GM19351 (cell line): Measurements from ENCODE around the gene PEX11B.

Source experiments
- ATAC-seq: cut with Tn5 transposase; IDR thresholded peaks from one replicate; pipeline ENCODE4 v1.9.1; 2021; ENCODE audit warnings: mild to moderate bottlenecking, moderate library complexity; ENCODE audit not compliant: unreplicated experiment

PEX11B gene

DNA sequence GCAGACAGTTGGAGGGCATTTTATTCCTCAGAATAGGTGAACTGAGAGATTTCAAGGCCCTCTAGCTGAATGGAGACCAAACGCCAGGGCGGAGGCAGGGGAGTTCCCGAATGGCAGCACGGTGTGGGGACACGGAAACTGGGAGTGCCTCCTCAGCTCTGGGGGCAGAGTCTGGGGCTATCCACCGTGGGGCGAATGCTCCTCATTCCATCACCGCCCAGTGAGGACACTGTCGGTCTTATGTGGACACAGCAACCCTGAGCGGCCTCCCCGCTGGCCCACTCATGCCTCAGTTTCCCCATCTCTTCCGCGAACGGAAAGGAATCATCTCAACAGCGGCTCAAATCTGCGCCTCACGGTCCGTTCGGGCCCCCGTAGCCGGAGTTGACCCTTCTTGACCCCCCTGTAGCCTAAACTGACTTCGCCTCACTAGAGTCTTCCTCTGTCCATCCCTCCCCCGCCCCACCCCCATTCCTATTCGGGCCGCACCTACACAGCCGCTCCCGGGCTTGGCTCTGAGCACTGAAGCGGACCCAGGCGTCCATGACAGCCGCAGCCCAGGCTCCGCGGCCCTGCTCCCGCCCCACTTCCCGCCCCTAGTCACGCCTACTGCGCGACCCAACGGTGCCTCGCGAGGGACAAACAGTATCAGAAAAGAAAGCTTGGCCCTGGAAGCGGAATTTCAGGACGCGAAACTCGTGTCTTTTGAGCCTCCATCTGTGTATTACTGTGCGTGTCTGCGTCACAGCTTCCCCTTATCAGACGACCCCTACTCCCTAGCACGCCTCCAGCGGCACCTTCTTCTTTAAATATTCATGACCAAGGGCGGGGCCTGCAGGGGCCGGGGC, at the start of gene PEX11B:
PEX11B (minus strand) TSS at position 574 of the 848 bp plus-strand sequence; CDS start at position 545, 29 bp downstream.
- ATAC-seq, result peak; percentile 82

- no peak for ATAC-seq
Measured at GRCh38 chr1:145967288-145967687, 48.8 kb upstream of the PEX11B start.

DNA sequence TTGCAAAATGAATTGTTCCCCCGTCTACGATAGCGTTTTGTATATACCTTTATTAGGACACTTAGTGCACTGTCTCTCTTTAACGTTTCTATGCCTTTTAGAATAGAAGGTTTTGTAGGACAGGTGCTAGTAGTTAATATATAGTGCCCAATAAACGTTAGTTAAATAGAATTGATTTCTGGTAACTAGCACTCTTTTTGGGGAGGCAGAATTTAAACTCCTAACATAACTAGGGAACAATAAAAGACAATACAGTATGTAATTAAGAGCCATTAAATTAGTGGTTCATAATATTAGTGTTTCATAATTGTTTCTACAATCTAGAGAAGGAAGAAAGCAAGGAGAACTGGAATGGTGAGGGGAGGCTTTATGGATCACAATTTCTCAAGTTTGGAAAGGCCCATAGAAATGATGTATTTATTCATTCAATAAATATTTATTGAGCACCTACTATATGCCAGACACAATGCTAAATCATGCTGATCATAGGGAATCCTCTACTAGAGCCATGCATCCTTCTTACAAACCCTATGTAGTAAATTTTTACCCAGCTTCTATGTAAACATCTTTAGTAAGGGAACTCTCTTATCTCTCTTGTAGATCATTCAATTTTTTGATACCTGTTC, 46.7 kb upstream of the PEX11B start:
- ATAC-seq, result no peak

DNA sequence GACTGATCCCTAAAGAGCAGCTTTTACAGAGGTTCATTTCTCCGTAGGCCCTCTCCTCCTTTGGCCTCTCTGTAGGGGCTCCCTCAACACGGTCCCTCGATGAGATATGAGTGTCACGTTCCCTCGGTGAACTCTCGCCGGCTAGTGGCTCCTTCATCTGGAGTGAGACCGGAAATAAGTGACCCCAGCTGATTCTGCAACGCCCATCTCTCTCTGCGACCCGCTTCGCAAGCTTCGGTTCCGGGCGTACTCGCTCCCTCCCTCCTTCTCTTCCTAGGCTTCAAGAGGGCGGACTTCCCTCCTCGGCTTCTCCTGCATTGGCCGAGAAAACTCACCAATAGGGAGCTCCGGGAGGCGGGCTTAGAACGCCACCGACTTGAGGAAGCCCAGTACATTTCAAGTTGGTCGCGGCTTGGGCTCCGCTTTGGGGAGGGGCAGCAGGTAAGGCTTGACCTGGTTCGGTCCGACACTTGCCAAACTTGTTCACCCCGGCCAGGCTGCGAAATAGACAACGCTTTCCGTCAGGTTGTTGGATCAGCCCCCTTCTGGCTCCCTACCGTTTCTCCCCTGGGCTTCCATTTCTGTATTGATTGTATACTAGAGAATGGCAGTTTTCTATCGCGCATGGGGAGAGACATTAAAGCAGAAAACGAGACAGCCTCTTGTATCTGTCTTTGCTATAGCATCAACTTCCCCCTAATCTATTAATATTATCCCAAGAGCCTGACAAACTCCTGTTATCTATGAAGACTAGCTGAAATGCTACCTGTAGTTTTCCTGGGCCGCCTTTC, 46.0 kb upstream of the PEX11B start, which contains the start of the genes ANKRD34A and POLR3GL:
ANKRD34A (minus strand) TSS at position 248 of the 791 bp plus-strand sequence. CDS start 2,816 bp downstream, outside the sequence.
POLR3GL (plus strand) TSS at position 363 of the 791 bp plus-strand sequence. CDS start 10,176 bp downstream, outside the sequence.
- peak; percentile 90 for ATAC-seq

- ATAC-seq, result no peak
Measured at GRCh38 chr1:145963265-145964019, 44.9 kb upstream of the PEX11B start.

- no peak for ATAC-seq
Measured at GRCh38 chr1:145962157-145963102, 43.9 kb upstream of the PEX11B start.

DNA sequence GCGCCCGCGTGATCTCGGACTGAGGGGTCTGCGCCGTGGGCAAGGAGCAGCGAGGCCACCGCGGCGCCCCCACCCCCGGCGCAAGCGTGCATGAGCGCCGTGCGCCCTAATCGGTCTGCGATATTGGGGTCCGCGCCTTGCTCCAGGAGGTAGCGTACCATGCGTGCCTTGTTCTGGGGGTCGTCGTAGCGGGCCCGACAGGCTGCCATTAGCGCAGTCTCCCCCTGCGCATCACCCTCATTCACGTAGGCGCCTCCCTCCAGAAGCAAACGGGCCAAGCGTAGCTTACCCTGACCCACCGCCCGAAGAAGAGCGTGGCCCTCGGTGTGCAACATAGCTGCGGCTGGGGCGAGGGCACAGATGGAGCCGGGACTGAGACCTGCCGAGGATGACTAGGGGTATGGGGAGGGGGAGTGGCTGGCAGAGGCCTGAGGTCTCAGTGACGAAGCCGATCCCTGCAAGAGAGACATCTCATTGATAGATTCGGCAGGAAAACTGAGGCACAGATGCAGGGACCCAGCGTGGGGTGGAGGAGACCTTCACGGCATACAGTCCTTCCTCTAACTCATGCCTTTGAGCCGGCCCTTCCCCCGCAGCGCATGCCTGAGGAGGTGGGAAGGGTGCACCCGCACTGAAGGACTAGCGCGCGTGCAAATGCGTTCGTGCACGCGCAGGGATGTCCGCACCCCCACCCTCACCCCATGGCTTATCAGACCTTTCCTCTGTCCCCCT, 43.1 kb upstream of the PEX11B start:
- ATAC-seq, result no peak

- no peak for ATAC-seq
Measured at GRCh38 chr1:145961109-145961424, 42.5 kb upstream of the PEX11B start.

DNA sequence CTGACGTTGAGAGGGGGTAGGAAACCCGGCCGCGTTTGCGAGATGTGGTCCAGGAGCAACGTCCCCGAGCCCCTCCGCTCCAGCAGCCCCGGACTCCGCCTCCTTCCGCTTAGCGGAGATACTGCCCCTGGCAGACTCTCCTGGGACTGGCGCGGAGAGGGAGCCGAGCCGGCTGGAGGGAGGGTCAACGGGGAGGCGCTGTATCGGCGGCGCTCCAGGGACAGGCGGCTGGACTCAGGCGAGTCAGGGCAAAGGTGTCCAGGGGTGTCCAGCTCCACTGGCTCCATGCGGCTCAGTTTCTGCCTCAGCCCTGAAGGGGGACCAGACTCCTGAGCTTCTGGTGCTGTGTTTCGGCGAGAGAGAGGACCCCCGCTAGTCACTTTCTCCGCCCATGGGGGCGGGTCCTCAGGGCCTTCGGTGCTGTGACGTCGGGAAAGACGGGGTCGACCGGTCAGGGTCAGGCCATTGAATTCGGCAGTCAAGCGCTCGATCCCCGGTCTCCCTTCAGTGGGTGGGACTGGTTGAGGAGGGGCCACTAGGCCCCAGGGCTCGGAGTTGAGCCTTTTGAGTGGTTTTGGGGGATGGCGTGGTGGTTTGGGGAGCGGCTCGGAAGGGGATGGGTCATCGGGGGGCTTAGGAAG, 42.1 kb upstream of the PEX11B start:
- no peak for ATAC-seq

GRCh38 chr1:145959957-145960467, 41.5 kb upstream of the PEX11B start:
- no peak for ATAC-seq

- ATAC-seq, result no peak
Measured at GRCh38 chr1:145959333-145959732, 40.8 kb upstream of the PEX11B start.

- ATAC-seq, result no peak
Measured at GRCh38 chr1:145958734-145959133, 40.2 kb upstream of the PEX11B start.

DNA sequence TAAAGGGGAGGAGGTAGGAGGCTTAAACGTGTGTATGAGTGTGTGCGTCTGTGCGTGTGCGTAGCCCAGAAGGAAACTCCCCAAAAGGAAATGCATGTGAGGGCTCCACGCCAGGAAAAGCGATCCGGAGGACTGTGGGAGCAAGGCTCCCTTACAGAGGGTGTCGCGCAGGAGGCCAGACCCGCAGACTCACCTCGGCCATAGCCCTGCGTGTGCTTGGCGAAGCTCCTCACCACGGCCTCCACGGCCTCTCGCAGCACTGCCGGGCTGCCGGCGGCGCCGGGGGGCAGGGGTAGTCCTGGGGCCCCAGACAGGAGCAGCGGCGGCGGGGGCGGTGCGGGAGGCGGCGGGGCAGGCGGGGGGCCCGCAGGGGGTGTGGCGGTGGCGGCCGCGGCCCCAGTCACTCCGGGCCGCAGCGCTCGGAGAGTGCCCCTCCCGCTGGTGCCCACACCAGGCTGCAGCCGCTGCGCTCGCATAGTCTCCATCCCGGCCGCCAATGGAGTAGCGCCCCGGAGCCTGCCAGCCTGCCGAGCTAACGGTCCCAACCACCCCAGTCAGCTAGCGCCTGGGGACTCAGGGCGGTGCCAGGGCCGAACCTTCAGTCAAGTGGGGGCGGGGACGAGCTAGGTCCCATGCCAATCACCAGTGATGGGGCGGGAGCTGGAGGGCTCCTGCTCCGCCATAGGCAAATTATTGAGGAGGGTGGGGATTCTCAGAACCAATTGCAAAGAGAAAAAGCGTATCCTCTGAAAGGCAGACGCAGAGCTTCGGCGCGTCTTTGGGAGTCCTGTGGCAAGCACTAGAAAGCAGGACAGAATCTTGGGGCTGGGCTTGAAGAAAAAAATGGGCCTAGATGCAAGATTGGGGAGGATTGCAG, 39.2 kb upstream of the PEX11B start, which contains the start of gene LIX1L:
LIX1L (minus strand) TSS at position 575 of the 877 bp plus-strand sequence; CDS start at position 485, 90 bp downstream.
- peak; percentile 81 for ATAC-seq

GRCh38 chr1:145956781-145957442, 38.4 kb upstream of the PEX11B start:
- no peak for ATAC-seq

- ATAC-seq, result no peak
Measured at GRCh38 chr1:145956361-145956760, 37.8 kb upstream of the PEX11B start.

DNA sequence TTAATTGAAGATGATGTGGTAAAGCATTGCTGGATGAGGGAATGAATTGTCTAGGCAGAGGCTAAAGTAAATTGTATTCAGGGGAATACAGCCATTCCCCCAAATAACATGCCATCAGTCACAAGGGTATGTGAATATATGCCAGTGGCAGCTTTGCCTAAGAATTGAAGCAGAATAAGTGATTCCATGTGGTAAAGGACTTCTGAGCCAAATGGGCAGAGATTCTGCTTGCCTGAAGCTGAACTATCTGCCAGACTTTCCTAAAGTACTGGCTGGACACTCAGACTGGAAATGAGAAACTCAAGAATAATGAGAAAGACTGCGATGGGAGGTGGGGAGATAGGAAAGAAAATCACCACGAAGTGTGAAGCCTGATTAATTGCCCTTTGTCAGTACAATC, 36.9 kb upstream of the PEX11B start:
- ATAC-seq, result no peak
